ENCODE data around the gene PFDN6. TPM values are rescaled to one million over a fixed set of nuclear protein-coding genes. Genes with fewer than 3 reads are reported as not detected.
A peak's percentile ranks its signal among the peaks of the same experiment; 100 is the strongest.

Gene PFDN6
- total and polyA plus RNA-seq, 9 of the 15 experiments (the other 6 are each of a cell fraction or from before 2014, with no cell fraction given), result 6.8 to 475 (median 216) TPM

DNA sequence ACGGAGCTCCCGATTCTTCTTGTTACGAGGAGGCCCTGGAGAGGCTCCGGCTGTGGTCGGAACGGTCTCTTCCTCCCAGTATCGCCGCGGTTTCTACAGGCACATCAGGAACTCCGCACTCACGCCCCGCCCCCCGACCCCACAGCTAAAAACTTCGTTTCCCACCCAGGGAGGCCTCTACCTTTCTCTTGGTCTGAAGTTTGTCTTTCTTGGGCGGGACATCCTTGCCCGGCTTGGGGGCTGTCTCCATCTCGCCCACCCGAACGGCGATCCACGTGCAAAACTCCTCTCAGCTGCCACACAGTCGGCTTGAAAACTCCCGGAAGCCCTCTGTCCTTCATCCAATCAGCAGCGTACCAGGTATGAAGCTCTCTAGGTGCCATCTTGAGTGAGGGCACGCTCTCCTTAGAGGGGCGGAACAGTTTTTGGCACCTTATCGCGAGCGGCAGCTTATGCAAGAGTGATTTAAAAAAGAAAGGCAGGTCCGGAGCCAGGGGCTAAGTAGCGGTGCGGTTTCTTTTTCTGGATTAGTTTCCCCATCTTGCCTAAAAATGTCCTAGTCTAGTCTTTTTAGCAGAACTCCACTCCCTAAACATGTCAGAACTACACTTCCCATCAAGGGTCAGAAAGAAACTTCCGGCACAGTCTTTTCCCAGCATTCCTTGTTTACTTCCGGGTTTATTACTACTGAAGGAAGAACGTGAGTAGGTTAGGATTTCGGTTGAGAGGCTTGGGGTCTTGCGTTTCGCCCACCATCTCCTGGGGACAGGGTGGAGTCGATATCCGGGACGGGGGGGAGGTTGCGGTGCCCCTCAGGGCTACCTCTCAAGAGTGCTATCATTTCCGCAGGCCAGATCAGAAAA, at the start of gene PFDN6, which contains the start of gene WDR46 (continued):
- TF ChIP-seq, protein P1, sequence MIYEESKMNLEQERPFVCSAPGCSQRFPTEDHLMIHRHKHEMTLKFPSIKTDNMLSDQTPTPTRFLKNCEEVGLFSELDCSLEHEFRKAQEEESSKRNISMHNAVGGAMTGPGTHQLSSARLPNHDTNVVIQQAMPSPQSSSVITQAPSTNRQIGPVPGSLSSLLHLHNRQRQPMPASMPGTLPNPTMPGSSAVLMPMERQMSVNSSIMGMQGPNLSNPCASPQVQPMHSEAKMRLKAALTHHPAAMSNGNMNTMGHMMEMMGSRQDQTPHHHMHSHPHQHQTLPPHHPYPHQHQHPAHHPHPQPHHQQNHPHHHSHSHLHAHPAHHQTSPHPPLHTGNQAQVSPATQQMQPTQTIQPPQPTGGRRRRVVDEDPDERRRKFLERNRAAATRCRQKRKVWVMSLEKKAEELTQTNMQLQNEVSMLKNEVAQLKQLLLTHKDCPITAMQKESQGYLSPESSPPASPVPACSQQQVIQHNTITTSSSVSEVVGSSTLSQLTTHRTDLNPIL (CRISPR knock-in tag; IDR thresholded peaks at IDR 0.05), result no peak
- TF ChIP-seq JUN (IDR thresholded peaks at IDR 0.05; ENCODE audit: borderline replicate concordance, low read depth, low read length) (peak; percentile 51; the same call in 1 of the 2 replicates), JUN (CRISPR knock-in tag; IDR thresholded peaks at IDR 0.05; ENCODE audit: borderline replicate concordance) (peak; percentile 67; the same call in 1 of the 2 replicates), RBM25 (IDR thresholded peaks at IDR 0.05; ENCODE audit: low read depth, low read length, severe bottlenecking) (peak; percentile 60), NBN (IDR thresholded peaks at IDR 0.05; ENCODE audit: low read depth) (0 out of 2 replicates have a peak, but pooled peaks have one; percentile 38), LARP7 (IDR thresholded peaks at IDR 0.05) (0 out of 2 replicates have a peak, but pooled peaks have one; percentile 55), TCF3 (CRISPR knock-in tag; IDR thresholded peaks at IDR 0.05) (0 out of 2 replicates have a peak, but pooled peaks have one; percentile 4), BACH1 (tag; IDR thresholded peaks at IDR 0.05) (peak; percentile 78; the same call in 1 of the 2 replicates), MXI1 (IDR thresholded peaks at IDR 0.05; ENCODE audit: low read depth, low read length) (peak; percentile 97), TAF9B (IDR thresholded peaks at IDR 0.05; ENCODE audit: partially characterized antibody) (peak; percentile 33), ATF7 (IDR thresholded peaks at IDR 0.05) (peak; percentile 65; the same call in 1 of the 2 replicates), ARNT (IDR thresholded peaks at IDR 0.05) (peak in 1 of 2 experiments; percentile 95; a peak in 3 of 4 replicates), ZNF165 (CRISPR knock-in tag; IDR thresholded peaks at IDR 0.05; ENCODE audit: borderline replicate concordance) (no peak), ZSCAN29 (IDR thresholded peaks at IDR 0.05) (no peak), POLR2A (conservative IDR thresholded peaks at IDR 0.05) (peak; percentile 89)
- TF ChIP-seq, protein P2, sequence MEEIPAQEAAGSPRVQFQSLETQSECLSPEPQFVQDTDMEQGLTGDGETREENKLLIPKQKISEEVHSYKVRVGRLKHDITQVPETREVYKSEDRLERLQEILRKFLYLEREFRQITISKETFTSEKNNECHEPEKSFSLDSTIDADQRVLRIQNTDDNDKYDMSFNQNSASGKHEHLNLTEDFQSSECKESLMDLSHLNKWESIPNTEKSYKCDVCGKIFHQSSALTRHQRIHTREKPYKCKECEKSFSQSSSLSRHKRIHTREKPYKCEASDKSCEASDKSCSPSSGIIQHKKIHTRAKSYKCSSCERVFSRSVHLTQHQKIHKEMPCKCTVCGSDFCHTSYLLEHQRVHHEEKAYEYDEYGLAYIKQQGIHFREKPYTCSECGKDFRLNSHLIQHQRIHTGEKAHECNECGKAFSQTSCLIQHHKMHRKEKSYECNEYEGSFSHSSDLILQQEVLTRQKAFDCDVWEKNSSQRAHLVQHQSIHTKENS (CRISPR knock-in tag; IDR thresholded peaks at IDR 0.05), result peak; percentile 72; the same call in 1 of the 2 replicates
- TF ChIP-seq, protein P3, sequence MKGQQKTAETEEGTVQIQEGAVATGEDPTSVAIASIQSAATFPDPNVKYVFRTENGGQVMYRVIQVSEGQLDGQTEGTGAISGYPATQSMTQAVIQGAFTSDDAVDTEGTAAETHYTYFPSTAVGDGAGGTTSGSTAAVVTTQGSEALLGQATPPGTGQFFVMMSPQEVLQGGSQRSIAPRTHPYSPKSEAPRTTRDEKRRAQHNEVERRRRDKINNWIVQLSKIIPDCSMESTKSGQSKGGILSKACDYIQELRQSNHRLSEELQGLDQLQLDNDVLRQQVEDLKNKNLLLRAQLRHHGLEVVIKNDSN (CRISPR knock-in tag; IDR thresholded peaks at IDR 0.05), result peak; percentile 27; the same call in 1 of the 2 replicates
- TF ChIP-seq, protein P4, sequence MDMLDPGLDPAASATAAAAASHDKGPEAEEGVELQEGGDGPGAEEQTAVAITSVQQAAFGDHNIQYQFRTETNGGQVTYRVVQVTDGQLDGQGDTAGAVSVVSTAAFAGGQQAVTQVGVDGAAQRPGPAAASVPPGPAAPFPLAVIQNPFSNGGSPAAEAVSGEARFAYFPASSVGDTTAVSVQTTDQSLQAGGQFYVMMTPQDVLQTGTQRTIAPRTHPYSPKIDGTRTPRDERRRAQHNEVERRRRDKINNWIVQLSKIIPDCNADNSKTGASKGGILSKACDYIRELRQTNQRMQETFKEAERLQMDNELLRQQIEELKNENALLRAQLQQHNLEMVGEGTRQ (CRISPR knock-in tag; IDR thresholded peaks at IDR 0.05), result no peak
- TF ChIP-seq, protein P5, sequence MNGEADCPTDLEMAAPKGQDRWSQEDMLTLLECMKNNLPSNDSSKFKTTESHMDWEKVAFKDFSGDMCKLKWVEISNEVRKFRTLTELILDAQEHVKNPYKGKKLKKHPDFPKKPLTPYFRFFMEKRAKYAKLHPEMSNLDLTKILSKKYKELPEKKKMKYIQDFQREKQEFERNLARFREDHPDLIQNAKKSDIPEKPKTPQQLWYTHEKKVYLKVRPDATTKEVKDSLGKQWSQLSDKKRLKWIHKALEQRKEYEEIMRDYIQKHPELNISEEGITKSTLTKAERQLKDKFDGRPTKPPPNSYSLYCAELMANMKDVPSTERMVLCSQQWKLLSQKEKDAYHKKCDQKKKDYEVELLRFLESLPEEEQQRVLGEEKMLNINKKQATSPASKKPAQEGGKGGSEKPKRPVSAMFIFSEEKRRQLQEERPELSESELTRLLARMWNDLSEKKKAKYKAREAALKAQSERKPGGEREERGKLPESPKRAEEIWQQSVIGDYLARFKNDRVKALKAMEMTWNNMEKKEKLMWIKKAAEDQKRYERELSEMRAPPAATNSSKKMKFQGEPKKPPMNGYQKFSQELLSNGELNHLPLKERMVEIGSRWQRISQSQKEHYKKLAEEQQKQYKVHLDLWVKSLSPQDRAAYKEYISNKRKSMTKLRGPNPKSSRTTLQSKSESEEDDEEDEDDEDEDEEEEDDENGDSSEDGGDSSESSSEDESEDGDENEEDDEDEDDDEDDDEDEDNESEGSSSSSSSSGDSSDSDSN (IDR thresholded peaks at IDR 0.05; ENCODE audit: borderline replicate concordance in 1 of 2, low read depth in 2 of 2, low read length in 2 of 2), result 0 out of 4 replicates have a peak, but pooled peaks of 1 of the 2 experiments have one; percentile 23
- TF ChIP-seq, protein P6, sequence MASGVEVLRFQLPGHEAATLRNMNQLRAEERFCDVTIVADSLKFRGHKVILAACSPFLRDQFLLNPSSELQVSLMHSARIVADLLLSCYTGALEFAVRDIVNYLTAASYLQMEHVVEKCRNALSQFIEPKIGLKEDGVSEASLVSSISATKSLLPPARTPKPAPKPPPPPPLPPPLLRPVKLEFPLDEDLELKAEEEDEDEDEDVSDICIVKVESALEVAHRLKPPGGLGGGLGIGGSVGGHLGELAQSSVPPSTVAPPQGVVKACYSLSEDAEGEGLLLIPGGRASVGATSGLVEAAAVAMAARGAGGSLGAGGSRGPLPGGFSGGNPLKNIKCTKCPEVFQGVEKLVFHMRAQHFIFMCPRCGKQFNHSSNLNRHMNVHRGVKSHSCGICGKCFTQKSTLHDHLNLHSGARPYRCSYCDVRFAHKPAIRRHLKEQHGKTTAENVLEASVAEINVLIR (CRISPR knock-in tag; IDR thresholded peaks at IDR 0.05), result 0 out of 2 replicates have a peak, but pooled peaks have one; percentile 48

Data from K562 (cell line).